PC-9 (cell line): Measurements from ENCODE around the gene DPEP3.

Experiments
- EZH2 ChIP-seq: fragments of 200-600 bp; sonication (generic); IDR thresholded peaks from 2 replicates; pipeline ENCODE4 v1.8.0; 2017; ENCODE audit warnings: antibody characterized with exemption, low read depth
- TF ChIP-seq, protein P1 (sequence below): fragments of 200-600 bp; sonication (generic); conservative IDR thresholded peaks from 2 replicates; pipeline ENCODE4 v1.6.1; 2017; ENCODE audit warnings: mixed run types, antibody characterized with exemption, mild to moderate bottlenecking, moderate library complexity

DNA sequence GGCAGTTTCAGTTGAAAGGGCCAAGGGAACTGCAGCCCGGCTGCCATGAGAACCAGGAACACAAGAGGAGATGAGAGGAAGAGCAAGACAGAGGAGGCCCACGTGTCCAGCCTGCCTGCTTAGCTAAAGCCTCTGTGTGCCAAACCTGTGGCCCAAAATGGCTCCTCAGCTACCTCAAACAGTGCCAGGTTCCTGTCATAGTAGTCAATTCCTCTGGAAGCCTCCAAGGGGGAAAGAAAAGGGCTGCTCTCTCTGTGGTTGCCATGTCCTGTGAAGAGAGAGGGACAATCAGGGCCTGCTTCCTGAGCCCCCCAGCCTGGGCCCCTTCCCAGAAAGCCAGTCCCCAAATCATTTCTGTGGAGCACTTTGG is 17.0 kb downstream of the DPEP3 start:
- TF ChIP-seq, protein P1, sequence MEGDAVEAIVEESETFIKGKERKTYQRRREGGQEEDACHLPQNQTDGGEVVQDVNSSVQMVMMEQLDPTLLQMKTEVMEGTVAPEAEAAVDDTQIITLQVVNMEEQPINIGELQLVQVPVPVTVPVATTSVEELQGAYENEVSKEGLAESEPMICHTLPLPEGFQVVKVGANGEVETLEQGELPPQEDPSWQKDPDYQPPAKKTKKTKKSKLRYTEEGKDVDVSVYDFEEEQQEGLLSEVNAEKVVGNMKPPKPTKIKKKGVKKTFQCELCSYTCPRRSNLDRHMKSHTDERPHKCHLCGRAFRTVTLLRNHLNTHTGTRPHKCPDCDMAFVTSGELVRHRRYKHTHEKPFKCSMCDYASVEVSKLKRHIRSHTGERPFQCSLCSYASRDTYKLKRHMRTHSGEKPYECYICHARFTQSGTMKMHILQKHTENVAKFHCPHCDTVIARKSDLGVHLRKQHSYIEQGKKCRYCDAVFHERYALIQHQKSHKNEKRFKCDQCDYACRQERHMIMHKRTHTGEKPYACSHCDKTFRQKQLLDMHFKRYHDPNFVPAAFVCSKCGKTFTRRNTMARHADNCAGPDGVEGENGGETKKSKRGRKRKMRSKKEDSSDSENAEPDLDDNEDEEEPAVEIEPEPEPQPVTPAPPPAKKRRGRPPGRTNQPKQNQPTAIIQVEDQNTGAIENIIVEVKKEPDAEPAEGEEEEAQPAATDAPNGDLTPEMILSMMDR: no peak
- no peak for TF ChIP-seq EZH2
